ENCODE data around the gene FZD7.

Gene FZD7

DNA sequence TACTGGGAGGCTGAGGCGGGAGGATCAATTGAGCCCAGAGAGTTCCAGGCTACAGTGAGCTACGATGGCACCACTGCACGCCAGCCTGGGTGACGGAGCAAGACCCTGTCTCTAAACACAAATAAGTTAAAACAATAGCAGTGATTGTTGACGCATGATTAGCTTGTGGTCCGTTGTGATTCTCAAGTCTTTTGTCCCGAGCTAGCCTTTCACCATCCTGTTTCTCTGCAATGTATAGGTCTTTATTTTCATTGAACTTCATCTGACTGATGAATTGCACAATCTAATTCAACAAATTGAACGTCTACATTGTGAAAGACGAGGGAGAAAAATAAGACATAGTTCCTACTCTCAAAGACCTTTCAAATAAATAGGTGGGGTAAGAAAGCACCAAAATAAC, 8.8 kb upstream of the FZD7 start:
- Histone ChIP-seq H3K36me3 (no peaks in the 10 kb centered on the region), H3K9me3 (no peaks in the 10 kb centered on the region), H3K27ac (no peak overlapping the region), H3K4me3 (ENCODE audit: low read depth in 1 of 2, low read length in 1 of 2) (no peak overlapping the region), H3K27me3 (peaks cover 29% of the 10 kb centered on the region), H3K4me1 (ENCODE audit: control insufficient read depth in 1 of 2, insufficient read depth in 1 of 2, low read depth in 1 of 2, low read length in 1 of 2) (no peaks in the 10 kb centered on the region)
- TF ChIP-seq, protein P1, sequence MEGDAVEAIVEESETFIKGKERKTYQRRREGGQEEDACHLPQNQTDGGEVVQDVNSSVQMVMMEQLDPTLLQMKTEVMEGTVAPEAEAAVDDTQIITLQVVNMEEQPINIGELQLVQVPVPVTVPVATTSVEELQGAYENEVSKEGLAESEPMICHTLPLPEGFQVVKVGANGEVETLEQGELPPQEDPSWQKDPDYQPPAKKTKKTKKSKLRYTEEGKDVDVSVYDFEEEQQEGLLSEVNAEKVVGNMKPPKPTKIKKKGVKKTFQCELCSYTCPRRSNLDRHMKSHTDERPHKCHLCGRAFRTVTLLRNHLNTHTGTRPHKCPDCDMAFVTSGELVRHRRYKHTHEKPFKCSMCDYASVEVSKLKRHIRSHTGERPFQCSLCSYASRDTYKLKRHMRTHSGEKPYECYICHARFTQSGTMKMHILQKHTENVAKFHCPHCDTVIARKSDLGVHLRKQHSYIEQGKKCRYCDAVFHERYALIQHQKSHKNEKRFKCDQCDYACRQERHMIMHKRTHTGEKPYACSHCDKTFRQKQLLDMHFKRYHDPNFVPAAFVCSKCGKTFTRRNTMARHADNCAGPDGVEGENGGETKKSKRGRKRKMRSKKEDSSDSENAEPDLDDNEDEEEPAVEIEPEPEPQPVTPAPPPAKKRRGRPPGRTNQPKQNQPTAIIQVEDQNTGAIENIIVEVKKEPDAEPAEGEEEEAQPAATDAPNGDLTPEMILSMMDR (IDR thresholded peaks at IDR 0.05), result no peak

GRCh38 chr2:202025816-202026215, 7.8 kb upstream of the FZD7 start:
- Histone ChIP-seq H3K27me3 (peaks cover 38% of the 10 kb centered on the region), H3K36me3 (no peaks in the 10 kb centered on the region), H3K4me1 (ENCODE audit: control insufficient read depth in 1 of 2, insufficient read depth in 1 of 2, low read depth in 1 of 2, low read length in 1 of 2) (no peaks in the 10 kb centered on the region), H3K9me3 (no peaks in the 10 kb centered on the region), H3K4me3 (ENCODE audit: low read depth in 1 of 2, low read length in 1 of 2) (no peak overlapping the region), H3K27ac (no peak overlapping the region)
- TF ChIP-seq, protein P1 (IDR thresholded peaks at IDR 0.05), result no peak

- no peaks in the 10 kb centered on the region for H3K36me3 ChIP-seq
- no peaks in the 10 kb centered on the region for H3K9me3 ChIP-seq
- TF ChIP-seq, protein P1 (IDR thresholded peaks at IDR 0.05), result no peak
- H3K4me1 ChIP-seq (ENCODE audit: control insufficient read depth in 1 of 2, insufficient read depth in 1 of 2, low read depth in 1 of 2, low read length in 1 of 2), result no peaks in the 10 kb centered on the region
- no peak overlapping the region for H3K4me3 ChIP-seq (ENCODE audit: low read depth in 1 of 2, low read length in 1 of 2)
- H3K27ac ChIP-seq, result no peak overlapping the region
- H3K27me3 ChIP-seq, result peaks cover 45% of the 10 kb centered on the region
These were observed 7.1 kb upstream of the FZD7 start for GRCh38 chr2:202026507-202026906.

DNA sequence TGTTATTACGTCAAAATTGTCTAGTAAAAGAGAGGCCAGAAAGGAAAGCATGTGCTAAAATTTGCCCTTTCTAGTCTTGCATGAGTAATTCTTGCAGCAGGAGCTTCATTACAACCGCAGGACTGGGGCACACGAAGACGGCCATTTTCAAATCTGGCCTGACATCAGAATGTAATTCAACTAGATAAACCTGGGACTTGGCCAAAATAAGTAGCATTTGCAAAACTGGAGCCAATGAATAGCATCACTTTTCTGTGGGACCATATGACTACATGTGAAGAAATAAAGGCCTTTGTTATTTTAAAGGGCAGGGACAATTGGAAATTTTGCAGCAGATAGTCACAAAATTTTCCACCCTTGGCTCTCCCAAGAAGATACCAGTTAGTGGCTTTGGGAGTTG, 3.0 kb upstream of the FZD7 start:
- H3K27me3 ChIP-seq, result peaks cover 70% of the 10 kb centered on the region
- TF ChIP-seq, protein P1 (IDR thresholded peaks at IDR 0.05), result no peak
- peaks cover 25 to 27% of the 10 kb centered on the region in 2 experiments for H3K4me1 ChIP-seq (ENCODE audit: control insufficient read depth in 1 of 2, insufficient read depth in 1 of 2, low read depth in 1 of 2, low read length in 1 of 2)
- H3K27ac ChIP-seq, result no peak overlapping the region
- H3K36me3 ChIP-seq, result no peaks in the 10 kb centered on the region
- H3K9me3 ChIP-seq, result no peaks in the 10 kb centered on the region
- H3K4me3 ChIP-seq (ENCODE audit: low read depth in 1 of 2, low read length in 1 of 2), result no peak overlapping the region

DNA sequence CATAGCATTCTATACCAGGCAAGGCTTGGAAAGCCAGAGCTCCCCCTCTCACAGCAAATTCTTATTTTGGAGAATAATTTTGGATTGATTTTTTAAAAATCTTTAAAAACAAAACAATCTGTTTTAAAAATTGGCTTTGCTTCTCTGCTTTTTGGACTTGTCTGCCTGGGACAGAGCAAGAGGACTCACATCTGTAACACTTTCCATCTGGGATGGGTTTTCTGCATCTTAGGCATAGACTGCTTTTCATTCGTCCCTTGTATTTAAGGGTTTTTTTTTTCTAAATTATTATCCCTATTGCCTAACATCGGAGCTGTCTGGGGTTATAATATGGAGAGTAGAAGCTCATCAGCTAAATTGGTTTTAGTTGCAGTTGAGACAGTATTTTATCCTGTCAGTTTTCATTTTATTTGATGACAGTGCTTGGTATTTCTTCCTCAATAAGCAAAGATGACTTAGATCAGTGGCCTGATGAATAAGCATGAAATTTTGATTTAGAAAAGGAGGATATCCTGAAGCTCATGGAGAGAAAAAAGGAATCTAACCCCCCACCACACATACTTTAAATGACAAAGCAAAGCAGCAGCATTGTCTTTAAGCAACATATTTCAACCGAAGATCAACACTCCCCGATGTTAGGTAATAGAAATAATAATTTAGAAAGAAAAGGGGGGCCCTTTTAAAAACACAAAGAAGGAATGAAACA, 2.3 kb upstream of the FZD7 start:
- Histone ChIP-seq H3K27ac (no peak overlapping the region), H3K4me1 (ENCODE audit: control insufficient read depth in 1 of 2, insufficient read depth in 1 of 2, low read depth in 1 of 2, low read length in 1 of 2) (peaks cover 25 to 28% of the 10 kb centered on the region in 2 experiments), H3K9me3 (no peaks in the 10 kb centered on the region), H3K27me3 (peaks cover 75% of the 10 kb centered on the region), H3K36me3 (no peaks in the 10 kb centered on the region), H3K4me3 (ENCODE audit: low read depth in 1 of 2, low read length in 1 of 2) (no peak overlapping the region)
- TF ChIP-seq, protein P1 (IDR thresholded peaks at IDR 0.05), result no peak

Data from neutrophil (primary cell).